SK-N-MC (cell line): ENCODE measurements around the gene CLCNKA.
"Not testable (repeated sequence)": the region's sequence is repeated elsewhere in the genome, so short reads cannot be mapped to it uniquely, and the experiment has no call there.

Source experiments
- DNase-seq: peaks from one replicate; pipeline ENCODE4 v3.0.0-alpha.2; 2011; ENCODE audit warnings: low read depth, low spot score
- H3K27ac ChIP-seq: fragments of 200-600 bp; sonication (generic); 2 replicates; pipeline ENCODE4 v1.5.1; 2016; ENCODE audit warnings: mixed run types
- H3K36me3 ChIP-seq: fragments of 200-600 bp; sonication (generic); 2 replicates; pipeline ENCODE4 v1.6.1; 2017; ENCODE audit warnings: antibody characterized with exemption, low read length, mixed read lengths; ENCODE audit not compliant: insufficient read depth
- H3K4me3 ChIP-seq: fragments of 200-600 bp; sonication (generic); 2 replicates; pipeline ENCODE4 v1.5.1; 2016
- H3K9ac ChIP-seq: fragments of 200-600 bp; sonication (generic); 2 replicates; pipeline ENCODE4 v1.8.0; 2017; ENCODE audit warnings: mixed run types, mixed read lengths; ENCODE audit not compliant: insufficient read length
- H3K9me3 ChIP-seq: fragments of 200-600 bp; sonication (generic); 2 replicates; pipeline ENCODE4 v1.6.1; 2017; ENCODE audit warnings: low read depth, mild to moderate bottlenecking, antibody characterized with exemption, low read length, moderate library complexity, mixed read lengths
- EZH2 ChIP-seq: fragments of 200-600 bp; sonication (generic); IDR thresholded peaks from one replicate; pipeline ENCODE4 v1.6.1; 2017; ENCODE audit warnings: antibody characterized with exemption
- FOXP2 ChIP-seq: optimal IDR thresholded peaks from 2 replicates; pipeline ENCODE3; 2011; ENCODE audit warnings: mild to moderate bottlenecking, moderate library complexity; ENCODE audit not compliant: insufficient read depth; ENCODE audit errors: extremely low read length, control extremely low read depth
- POLR2AphosphoS5 ChIP-seq: IDR thresholded peaks from 2 replicates; pipeline ENCODE4 v1.6.1; 2012; ENCODE audit warnings: mild to moderate bottlenecking, low read depth, low read length, borderline replicate concordance

CLCNKA gene

GRCh38 chr1:16021681-16022080, at the start of gene CLCNKA:
Gene CLCNKA, plus strand, starts transcription at chr1:16022036. Its CDS starts 584 bp downstream, at chr1:16022620.
- DNase-seq = no peak
- H3K9ac ChIP-seq = no peak within 1 kb of the TSS

GRCh38 chr1:15972409-15972808, 49.4 kb upstream of the CLCNKA start:
- peaks cover 5% of the 10 kb centered on the region; the same call in 1 of the 2 replicates for H3K9me3 ChIP-seq
- TF ChIP-seq FOXP2 (no peak), POLR2AphosphoS5 (no peak), EZH2 (no peak)
- DNase-seq = no peak
- no peak overlapping the region for H3K4me3 ChIP-seq
- H3K36me3 ChIP-seq = peaks cover 48% of the 10 kb centered on the region
- H3K27ac ChIP-seq = no peak overlapping the region
- H3K9ac ChIP-seq = no peak overlapping the region

More at GRCh38 chr1:16021681-16022080, at the start of gene CLCNKA:
- TF ChIP-seq POLR2AphosphoS5 (no peak), EZH2 (no peak), FOXP2 (no peak)
- Histone ChIP-seq H3K27ac (no peak within 1 kb of the TSS), H3K36me3 (no peaks in the 10 kb centered on the region), H3K4me3 (no peak within 1 kb of the TSS), H3K9me3 (no peaks in the 10 kb centered on the region)

- Histone ChIP-seq H3K9ac (no peak overlapping the region), H3K4me3 (no peak overlapping the region), H3K9me3 (peaks cover 5% of the 10 kb centered on the region; the same call in 1 of the 2 replicates), H3K27ac (no peak overlapping the region), H3K36me3 (peaks cover 39% of the 10 kb centered on the region)
- TF ChIP-seq FOXP2 (no peak), POLR2AphosphoS5 (no peak), EZH2 (no peak)
- no peak for DNase-seq
These were observed 48.1 kb upstream of the CLCNKA start for GRCh38 chr1:15973772-15974171.

GRCh38 chr1:15974855-15975254, 47.0 kb upstream of the CLCNKA start:
- H3K9me3 ChIP-seq = 0 out of 2 replicates have a peak, but pooled peaks cover 2% of the 10 kb centered on the region
- H3K9ac ChIP-seq = peak overlapping the region; percentile 82
- H3K36me3 ChIP-seq = peaks cover 29% of the 10 kb centered on the region
- peak overlapping the region; percentile 89 for H3K4me3 ChIP-seq
- no peak for DNase-seq
- no peak overlapping the region for H3K27ac ChIP-seq
- TF ChIP-seq FOXP2 = no peak
- TF ChIP-seq EZH2 = no peak
- no peak for TF ChIP-seq POLR2AphosphoS5

- Histone ChIP-seq H3K27ac (no peak overlapping the region), H3K9me3 (no peaks in the 10 kb centered on the region), H3K4me3 (peak overlapping the region; percentile 89), H3K36me3 (peaks cover 25% of the 10 kb centered on the region), H3K9ac (peak overlapping the region; percentile 82)
- TF ChIP-seq EZH2 (no peak), FOXP2 (no peak), POLR2AphosphoS5 (no peak)
- no peak for DNase-seq
These were observed 46.5 kb upstream of the CLCNKA start for GRCh38 chr1:15975358-15975804.

- H3K4me3 ChIP-seq = peak within 1 kb of the TSS; percentile 89
- H3K9me3 ChIP-seq = no peaks in the 10 kb centered on the region
- peaks cover 21% of the 10 kb centered on the region for H3K36me3 ChIP-seq
- peak within 1 kb of the TSS; percentile 82 for H3K9ac ChIP-seq
- DNase-seq = peak; percentile 75
- peak; percentile 85 for TF ChIP-seq POLR2AphosphoS5
- no peak for TF ChIP-seq FOXP2
- peak within 1 kb of the TSS; percentile 38; the same call in 1 of the 2 replicates for H3K27ac ChIP-seq
These were observed 45.8 kb upstream of the CLCNKA start, which contains the start of gene ZBTB17 for GRCh38 chr1:15975805-15976680. Gene ZBTB17, minus strand, starts transcription at chr1:15976101. Its CDS starts 27,606 bp downstream, at chr1:15948495.

GRCh38 chr1:15977947-15978346, 43.9 kb upstream of the CLCNKA start:
- DNase-seq, H3K27ac ChIP-seq, H3K4me3 ChIP-seq, H3K36me3 ChIP-seq, H3K9me3 ChIP-seq, H3K9ac ChIP-seq: not testable (repeated sequence)

- DNase-seq = no peak
- Histone ChIP-seq H3K27ac (no peak overlapping the region), H3K4me3 (no peak overlapping the region), H3K9me3 (no peaks in the 10 kb centered on the region), H3K36me3 (no peaks in the 10 kb centered on the region), H3K9ac (no peak overlapping the region)
- no peak for TF ChIP-seq POLR2AphosphoS5
- TF ChIP-seq FOXP2 = no peak
- no peak for TF ChIP-seq EZH2
These were observed 40.2 kb upstream of the CLCNKA start for GRCh38 chr1:15981679-15982078.
